ENCODE data around the gene ZSCAN32.

The ZSCAN32 gene

DNA sequence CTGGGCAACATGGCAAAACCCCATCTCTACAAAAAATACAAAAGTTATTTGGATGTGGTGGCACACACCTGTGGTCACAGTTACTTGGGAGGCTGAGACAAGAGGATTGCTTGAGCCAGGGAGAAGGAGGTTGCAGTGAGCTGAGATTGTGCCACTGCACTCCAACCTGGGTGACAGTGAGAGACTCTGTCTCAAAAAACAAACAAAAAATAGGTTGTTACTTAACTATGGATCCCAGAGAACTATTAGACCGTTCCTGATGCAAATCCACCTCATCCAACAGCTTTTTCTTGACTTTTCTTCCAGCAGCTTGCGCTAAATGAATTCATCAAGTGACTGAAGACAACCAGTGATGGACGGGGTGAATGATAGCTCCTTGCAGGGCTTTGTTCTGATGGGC, 45.2 kb downstream of the ZSCAN32 start, which contains the start of gene OR2C1:
TSS of gene OR2C1 (plus strand) at position 301 of the 400 bp plus-strand sequence. CDS start at position 353, 52 bp downstream.
- no peak for DNase-seq

DNA sequence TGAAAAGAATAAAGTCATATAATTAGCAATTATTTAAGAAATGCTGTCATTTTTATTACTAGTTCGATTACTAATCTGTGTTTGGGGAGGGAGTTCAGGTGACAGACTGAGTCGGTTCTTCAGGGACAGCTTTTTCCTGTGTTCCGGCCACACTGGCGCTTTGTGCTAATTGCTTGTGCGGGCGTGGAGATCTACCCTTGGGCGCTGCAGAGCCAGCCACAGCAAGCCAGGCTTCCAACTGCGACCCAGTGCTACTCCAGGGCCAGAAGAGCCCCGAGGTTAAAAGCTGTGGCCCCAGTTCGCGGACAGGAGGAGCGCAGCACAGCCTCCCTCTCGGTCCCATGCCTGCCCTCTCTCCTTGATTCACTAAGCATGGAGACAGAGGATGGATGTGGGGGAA, 51.6 kb downstream of the ZSCAN32 start:
- DNase-seq = no peak

DNA sequence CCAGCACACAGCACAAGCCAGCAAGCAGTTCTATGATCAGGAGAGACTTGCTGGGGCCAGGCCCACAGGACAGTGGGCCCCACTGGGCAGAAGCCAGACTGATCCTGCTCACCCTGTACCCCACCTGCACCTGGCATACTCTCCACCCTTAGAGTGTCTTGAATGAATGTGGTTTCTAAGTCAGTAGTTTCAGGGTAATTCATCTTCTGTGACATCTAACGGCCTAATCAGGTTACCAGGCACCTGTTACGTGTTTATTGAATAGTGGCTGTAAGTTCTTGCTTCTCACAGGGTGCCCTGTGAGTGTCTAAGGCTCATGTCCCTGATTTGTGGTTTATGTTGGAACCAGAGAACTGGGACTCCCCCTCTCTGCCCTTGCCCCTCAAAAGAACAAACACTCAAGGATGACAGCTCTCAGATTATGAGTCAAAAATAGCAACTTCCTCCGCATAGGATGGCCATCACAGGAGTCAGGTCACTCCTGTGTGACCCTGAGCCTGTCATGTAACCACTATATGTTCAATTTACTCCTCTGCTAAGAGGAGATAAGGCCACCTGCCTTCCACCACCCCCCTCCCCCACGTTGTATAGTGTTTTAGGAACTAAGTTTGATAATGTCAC, 52.1 kb downstream of the ZSCAN32 start:
- no peak for DNase-seq

DNA sequence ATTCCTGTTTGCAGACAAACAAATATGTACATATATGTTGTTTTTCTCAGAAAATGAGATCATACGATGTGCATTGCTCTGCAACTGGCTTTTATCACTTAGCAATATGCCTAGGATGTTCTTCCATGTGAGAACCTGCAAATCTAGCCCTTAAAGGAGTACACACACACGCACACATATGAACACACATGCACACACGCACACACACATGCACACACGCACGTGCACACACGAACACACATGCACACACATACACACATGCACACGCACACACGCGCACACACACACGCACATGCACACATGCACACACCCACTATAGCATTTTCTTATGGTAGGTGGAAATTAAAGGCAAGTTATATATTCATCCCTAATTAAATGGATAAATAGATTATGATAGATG, 53.2 kb downstream of the ZSCAN32 start:
- DNase-seq = no peak

DNA sequence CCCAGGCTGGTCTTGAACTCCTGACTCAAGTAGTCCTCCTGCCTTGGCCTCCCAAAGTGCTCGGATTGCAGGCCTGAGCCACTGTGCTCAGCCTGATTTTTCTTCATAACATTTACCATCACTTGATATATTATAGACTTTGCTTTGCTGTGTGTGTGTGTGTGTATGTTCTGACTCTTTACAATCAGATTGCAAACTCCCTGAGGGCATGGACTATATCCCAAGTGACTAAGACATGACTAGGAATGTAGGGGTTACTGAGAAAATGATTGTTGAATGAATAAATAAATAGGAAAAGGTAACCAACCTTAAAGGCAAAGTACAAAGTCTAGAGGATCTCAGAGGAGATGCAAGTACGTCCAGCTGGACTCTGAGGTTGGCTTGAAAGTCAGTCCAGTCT, 54.8 kb downstream of the ZSCAN32 start:
- no peak for DNase-seq
